ENCODE results near the gene PMPCA. TPM values are rescaled to one million over a fixed set of nuclear protein-coding genes. Genes with fewer than 3 reads are reported as not detected.

The PMPCA gene
- total RNA-seq, 4 donors from 2014 or later: 28.8 to 48.2 (median 39.0) TPM

DNA sequence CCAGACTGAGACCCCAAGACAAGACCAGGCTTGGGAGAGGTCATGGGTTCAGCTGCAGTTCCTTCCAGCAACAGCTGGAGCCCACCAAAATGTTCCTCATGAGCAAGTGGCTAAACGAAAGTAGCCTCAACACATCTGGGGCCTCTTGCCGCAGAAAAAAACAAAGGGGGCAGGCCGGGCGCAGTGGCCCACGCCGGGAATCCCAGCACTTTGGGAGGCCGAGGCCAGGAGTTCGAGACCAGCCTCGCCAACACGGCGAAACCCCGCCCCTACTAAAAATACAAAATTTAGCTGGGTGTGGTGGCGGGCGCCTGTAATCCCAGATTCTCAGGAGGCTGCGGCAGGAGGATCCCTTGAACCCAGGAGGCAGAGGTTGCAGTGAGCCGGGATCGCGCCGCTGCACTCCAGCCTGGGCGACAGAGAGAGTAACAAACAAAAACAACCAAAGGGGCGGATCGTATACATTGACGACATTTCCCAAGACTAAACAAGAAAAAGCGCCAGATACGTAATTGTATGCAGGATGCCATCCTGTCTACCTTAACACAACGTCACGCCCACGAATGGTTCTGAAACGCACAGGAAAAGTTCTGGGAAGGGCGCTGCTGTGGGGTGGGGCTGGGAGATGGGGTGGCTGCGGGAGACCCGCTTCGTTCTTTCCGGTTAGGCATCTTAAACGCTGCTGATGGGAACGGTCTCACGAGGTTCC, 27.5 kb downstream of the PMPCA start:
- H3K36me3 ChIP-seq: peaks cover 4 to 17% of the 10 kb centered on the region in 2 donors
- TF ChIP-seq, protein P1, sequence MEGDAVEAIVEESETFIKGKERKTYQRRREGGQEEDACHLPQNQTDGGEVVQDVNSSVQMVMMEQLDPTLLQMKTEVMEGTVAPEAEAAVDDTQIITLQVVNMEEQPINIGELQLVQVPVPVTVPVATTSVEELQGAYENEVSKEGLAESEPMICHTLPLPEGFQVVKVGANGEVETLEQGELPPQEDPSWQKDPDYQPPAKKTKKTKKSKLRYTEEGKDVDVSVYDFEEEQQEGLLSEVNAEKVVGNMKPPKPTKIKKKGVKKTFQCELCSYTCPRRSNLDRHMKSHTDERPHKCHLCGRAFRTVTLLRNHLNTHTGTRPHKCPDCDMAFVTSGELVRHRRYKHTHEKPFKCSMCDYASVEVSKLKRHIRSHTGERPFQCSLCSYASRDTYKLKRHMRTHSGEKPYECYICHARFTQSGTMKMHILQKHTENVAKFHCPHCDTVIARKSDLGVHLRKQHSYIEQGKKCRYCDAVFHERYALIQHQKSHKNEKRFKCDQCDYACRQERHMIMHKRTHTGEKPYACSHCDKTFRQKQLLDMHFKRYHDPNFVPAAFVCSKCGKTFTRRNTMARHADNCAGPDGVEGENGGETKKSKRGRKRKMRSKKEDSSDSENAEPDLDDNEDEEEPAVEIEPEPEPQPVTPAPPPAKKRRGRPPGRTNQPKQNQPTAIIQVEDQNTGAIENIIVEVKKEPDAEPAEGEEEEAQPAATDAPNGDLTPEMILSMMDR (IDR thresholded peaks at IDR 0.05): no peak
- DNase-seq: no peak

DNA sequence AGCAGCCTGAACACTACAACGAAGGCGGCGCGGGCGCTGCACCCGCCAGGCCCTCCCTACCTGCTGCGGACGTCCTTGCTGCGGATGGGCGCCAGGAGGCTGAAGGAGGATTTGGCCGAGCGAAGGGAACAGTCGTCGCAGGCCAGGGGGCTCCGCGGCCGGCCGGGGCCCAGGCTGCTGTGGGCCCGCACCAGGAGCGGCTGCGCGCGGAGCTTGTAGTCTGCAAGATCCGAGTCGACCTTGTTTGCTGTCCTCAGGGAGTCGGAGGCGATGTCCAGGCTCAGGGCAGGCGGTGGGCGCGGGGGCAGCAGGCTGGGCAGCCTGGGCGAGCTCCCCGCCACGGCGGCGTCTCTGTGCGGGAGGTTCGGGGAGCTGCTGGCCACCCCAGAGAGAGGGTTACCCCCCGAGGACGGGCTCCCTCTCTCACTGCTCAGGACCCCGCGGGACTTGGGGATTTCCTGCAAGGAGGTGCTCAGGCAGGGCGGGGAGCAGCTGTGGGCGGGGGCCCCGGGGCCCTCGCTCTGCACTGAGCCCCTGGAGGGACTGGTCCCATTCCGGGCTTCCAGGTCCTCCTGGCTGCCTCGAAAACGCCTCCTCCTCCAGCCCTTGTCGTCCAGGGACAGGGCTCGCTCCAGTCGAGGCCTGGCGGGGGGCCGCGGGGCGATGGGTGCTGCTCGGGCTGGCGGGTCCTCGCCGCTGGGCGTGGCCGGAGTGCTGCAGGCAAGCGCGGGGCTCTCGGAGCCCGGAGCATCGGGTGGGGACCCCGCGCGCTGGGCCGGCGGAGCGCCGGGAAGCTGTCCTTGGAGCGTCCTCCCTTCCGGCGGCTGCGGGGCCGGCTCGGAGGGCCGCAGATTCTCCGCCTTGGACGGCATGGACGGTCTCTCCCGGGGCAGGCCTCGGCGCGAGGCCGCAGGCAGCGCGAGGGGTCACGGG, 28.4 kb downstream of the PMPCA start:
- DNase-seq: peak; percentile 35 to 40

More for the DNA sequence above, 27.5 kb downstream of the PMPCA start:
- 55 to 61% methylated on average over 34 to 37 of the region's 37 CpGs for WGBS, 2 donors
- peaks cover 17 to 25% of the 10 kb centered on the region in 2 donors for H3K4me1 ChIP-seq
- no peak overlapping the region for H3K27ac ChIP-seq
- intact Hi-C loops (cut with DNase I): loop anchor here (5.0 kb wide), 1 partner anchor 36 kb away; the partner anchor contains the start of gene SNAPC4
- H3K4me3 ChIP-seq (replicated peaks in 1 of 3): peak overlapping the region in 2 of 3 donors; percentile 61 to 92
- H3K9me3 ChIP-seq: no peaks in the 10 kb centered on the region
- no peaks in the 10 kb centered on the region for H3K27me3 ChIP-seq

DNA sequence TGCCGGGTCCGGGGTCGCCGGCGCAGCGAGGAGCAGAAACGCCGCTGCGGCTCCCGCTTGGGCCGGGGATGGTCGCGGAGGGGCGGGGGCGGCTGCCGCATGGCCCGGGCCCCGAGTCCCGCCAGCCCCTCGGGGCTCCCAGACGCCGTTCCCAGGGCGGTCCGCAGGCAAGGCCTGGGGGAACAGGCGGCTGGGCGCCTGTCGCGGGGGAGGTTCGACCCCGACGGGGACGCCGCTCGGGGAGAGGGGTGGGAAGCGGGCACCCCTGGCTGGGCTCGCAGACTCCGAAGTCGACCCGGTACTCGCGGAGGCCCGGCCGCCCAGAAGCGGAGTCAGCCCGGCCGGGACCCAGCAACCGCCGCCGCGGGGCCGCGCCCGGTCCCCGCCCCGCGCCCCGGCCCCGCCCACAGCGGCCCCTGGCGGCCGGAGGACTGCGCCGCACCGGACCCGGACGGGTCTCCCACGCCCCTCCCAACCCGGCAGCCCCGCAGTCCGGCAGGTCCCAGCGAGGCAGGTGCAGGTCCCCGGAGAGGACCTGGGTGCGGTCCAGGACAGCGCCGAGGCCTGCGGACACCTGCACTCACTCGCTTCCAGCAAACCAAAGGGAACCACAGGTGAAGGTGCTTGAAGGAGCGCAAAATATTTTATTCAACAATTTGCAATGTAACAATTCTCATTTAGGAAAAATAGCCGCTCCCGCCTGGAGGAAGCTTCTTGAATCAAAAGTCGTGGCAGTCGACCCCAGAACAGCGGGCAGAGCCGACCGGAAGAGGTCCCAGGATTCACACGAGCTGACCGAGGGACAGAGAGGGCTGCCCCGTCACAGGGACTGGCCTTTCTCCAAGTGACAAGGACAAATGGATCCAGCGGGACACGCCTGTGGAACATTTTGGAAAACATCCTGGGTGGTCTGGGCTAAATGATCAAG, 29.3 kb downstream of the PMPCA start, which contains the start of gene INPP5E:
TSS of gene INPP5E (minus strand) at position 365 of the 928 bp plus-strand sequence. CDS start 426 bp downstream, outside the sequence.
- Histone ChIP-seq H3K9me3 (no peaks in the 10 kb centered on the region), H3K4me3 (replicated peaks in 1 of 3) (peak within 1 kb of the TSS; percentile 48 to 92 (median 61)), H3K36me3 (peaks cover 15 to 33% of the 10 kb centered on the region in 2 donors), H3K27me3 (no peaks in the 10 kb centered on the region), H3K27ac (peak within 1 kb of the TSS in 1 of 3 donors; percentile 58), H3K4me1 (peaks cover 17 to 25% of the 10 kb centered on the region in 2 donors)
- whole genome bisulfite sequencing, 2 donors: 25 to 41% methylated on average over 19 to 22 of the region's 90 CpGs
- TF ChIP-seq POLR2A (IDR thresholded peaks at IDR 0.05): peak in 1 of 2 donors; percentile 35
- TF ChIP-seq, protein P1 (IDR thresholded peaks at IDR 0.05): peak in 5 of 6 experiments; percentile 31 to 97 (median 77)
- DNase-seq: peak; percentile 68 to 73
- intact Hi-C loops (cut with DNase I): loop anchor here (5.0 kb wide), 1 partner anchor 37 kb away; the partner anchor contains the start of gene SNAPC4

More for the DNA sequence above, 28.4 kb downstream of the PMPCA start:
- no peaks in the 10 kb centered on the region for H3K9me3 ChIP-seq
- H3K4me3 ChIP-seq (replicated peaks in 1 of 3): peak overlapping the region; percentile 48 to 92 (median 61)
- no peak for TF ChIP-seq POLR2A (IDR thresholded peaks at IDR 0.05)
- TF ChIP-seq, protein P1 (IDR thresholded peaks at IDR 0.05): no peak
- WGBS, 2 donors: 0 to 1% methylated on average over 12 to 14 of the region's 91 CpGs
- H3K4me1 ChIP-seq: peaks cover 17 to 25% of the 10 kb centered on the region in 2 donors
- intact Hi-C loops (cut with DNase I): loop anchor here (5.0 kb wide), 1 partner anchor 37 kb away; the partner anchor contains the start of gene SNAPC4
- peaks cover 12 to 25% of the 10 kb centered on the region in 2 donors for H3K36me3 ChIP-seq
- no peaks in the 10 kb centered on the region for H3K27me3 ChIP-seq
- H3K27ac ChIP-seq: peak overlapping the region in 1 of 3 donors; percentile 58

DNA sequence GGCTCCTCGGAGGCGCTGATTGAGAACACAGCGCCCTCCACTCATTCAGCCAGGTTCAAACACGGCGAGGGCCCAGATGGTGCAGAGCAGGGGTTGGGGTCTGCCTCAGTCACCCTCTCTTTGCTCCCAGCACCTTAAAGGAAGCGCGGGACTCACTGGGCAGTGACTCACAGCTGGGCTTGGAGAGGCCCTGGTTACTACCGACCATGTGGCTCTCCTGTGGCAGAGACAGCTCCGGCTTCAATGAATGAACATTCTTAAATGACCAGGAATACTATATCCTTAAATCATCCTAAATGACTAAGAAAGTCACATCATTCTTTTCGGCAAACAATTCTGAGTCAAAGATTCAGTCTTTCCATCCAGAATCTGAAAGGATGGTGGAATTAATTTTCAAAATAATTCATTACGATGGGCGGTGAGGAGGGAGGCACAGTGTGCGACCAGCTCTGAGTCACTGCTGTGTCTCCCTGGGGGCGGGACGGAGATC, 30.8 kb downstream of the PMPCA start:
- peaks cover 15 to 39% of the 10 kb centered on the region in 2 donors for H3K36me3 ChIP-seq
- 92 to 94% methylated on average over 15 of the region's 15 CpGs for WGBS, 2 donors

More for the DNA sequence above, 30.8 kb downstream of the PMPCA start:
- peaks cover 17 to 25% of the 10 kb centered on the region in 2 donors for H3K4me1 ChIP-seq
- H3K27ac ChIP-seq: no peak overlapping the region
- no peaks in the 10 kb centered on the region for H3K27me3 ChIP-seq
- intact Hi-C loops (cut with DNase I): no loop called here
- no peak overlapping the region for H3K4me3 ChIP-seq (replicated peaks in 1 of 3)
- H3K9me3 ChIP-seq: no peaks in the 10 kb centered on the region
- TF ChIP-seq POLR2A (IDR thresholded peaks at IDR 0.05): no peak
- no peak for DNase-seq
